HG02610 (cell line): Measurements from ENCODE around the gene PROP1.
"Not testable (repeated sequence)": the region's sequence is repeated elsewhere in the genome, so short reads cannot be mapped to it uniquely, and the experiment has no call there.

Experiments used
- ATAC-seq: cut with Tn5 transposase; IDR thresholded peaks from one replicate; pipeline ENCODE4 v1.9.1; 2021; ENCODE audit warnings: mild to moderate bottlenecking, moderate library complexity; ENCODE audit not compliant: unreplicated experiment

Gene PROP1

GRCh38 chr5:177995691-177996595, at the start of gene PROP1:
Gene PROP1, minus strand, starts transcription at chr5:177996242. Its CDS starts 309 bp downstream, at chr5:177995933.
- ATAC-seq, result no peak

GRCh38 chr5:178019379-178020030, 23.5 kb upstream of the PROP1 start:
- ATAC-seq, result not testable (repeated sequence)

GRCh38 chr5:178012758-178013157, 16.7 kb upstream of the PROP1 start:
- ATAC-seq, result not testable (repeated sequence)

- ATAC-seq, result not testable (repeated sequence)
Observed at GRCh38 chr5:178011816-178012554, 15.9 kb upstream of the PROP1 start.

GRCh38 chr5:178007272-178007671, 11.2 kb upstream of the PROP1 start:
- ATAC-seq, result not testable (repeated sequence)

GRCh38 chr5:178006536-178007231, 10.6 kb upstream of the PROP1 start:
- ATAC-seq, result not testable (repeated sequence)

- ATAC-seq, result not testable (repeated sequence)
Observed at GRCh38 chr5:178006181-178006535, 10.1 kb upstream of the PROP1 start.

GRCh38 chr5:177997846-177998245, 1.8 kb upstream of the PROP1 start:
- ATAC-seq, result no peak

GRCh38 chr5:177997319-177997670, 1.3 kb upstream of the PROP1 start:
- no peak for ATAC-seq

- no peak for ATAC-seq
Observed at GRCh38 chr5:177996660-177997318, 747 bp upstream of the PROP1 start.

- no peak for ATAC-seq
Observed at GRCh38 chr5:177994561-177995190, 1.4 kb downstream of the PROP1 start.

GRCh38 chr5:177994063-177994462, 2.0 kb downstream of the PROP1 start:
- ATAC-seq, result no peak

GRCh38 chr5:177992466-177992865, 3.6 kb downstream of the PROP1 start:
- ATAC-seq, result no peak

- no peak for ATAC-seq
Observed at GRCh38 chr5:177988989-177989625, 6.9 kb downstream of the PROP1 start.

- ATAC-seq, result no peak
Observed at GRCh38 chr5:177987326-177987725, 8.7 kb downstream of the PROP1 start.

GRCh38 chr5:177985430-177986040, 10.5 kb downstream of the PROP1 start:
- ATAC-seq, result no peak

GRCh38 chr5:177984584-177985206, 11.3 kb downstream of the PROP1 start:
- ATAC-seq, result no peak

GRCh38 chr5:177983763-177984583, 12.1 kb downstream of the PROP1 start:
- ATAC-seq, result no peak
